Activated gamma-delta T cell treated with Interleukin-2 at 50 U/mL for 16 hours (primary cell): ENCODE data around the gene STK38L.

Experiments
- DNase-seq: peaks from one replicate; pipeline ENCODE4 v3.0.0-alpha.2; 2020

Gene STK38L

DNA sequence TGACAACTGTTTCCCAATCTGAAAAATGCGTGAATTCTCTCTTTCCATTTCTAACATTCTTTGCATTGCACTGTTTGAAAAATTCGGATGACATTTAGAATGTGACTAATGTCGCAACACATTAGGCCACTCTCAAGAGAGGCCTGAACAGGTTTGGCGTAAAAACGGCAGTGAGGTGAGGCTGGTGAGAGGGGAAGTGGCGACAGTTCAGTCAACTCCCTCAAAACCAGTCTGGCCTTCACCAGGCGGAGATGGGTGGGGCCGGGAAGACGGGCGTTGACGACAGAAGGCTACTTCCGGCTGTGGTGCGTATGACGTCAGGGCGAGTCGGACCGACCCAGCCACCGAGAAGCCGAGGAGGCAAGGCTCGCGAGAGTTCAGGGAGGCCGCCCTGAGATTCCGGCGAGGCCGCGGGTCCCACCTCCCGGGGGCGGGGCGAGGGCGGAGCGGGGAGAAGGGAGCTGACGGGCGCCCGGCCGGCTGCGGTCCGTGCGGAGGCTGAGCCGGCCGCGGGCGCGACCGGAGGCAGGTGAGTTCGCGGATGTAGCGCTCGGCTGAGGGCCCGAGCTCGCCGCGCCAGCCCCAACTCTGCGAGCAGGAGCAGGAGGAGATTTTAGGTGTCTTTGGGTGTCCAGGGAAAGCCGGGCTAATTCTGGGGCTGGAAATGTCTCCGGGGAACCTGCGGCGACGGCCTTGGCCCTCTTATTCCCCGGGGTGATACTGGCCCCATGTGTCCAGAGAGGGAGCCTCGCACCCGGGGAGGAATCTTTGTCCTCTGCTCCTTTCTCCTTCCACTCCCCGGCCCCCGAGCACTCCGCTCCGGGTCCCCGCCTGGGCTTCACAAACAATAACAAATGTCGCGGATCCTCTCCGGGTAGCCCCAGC is at the start of gene STK38L:
STK38L (plus strand) TSS at position 483 of the 885 bp plus-strand sequence. CDS start 53,435 bp downstream, outside the sequence.
- DNase-seq, result peak; percentile 96

GRCh38 chr12:27194644-27195043 is 49.4 kb upstream of the STK38L start:
- DNase-seq, result no peak

GRCh38 chr12:27198036-27198435 is 46.0 kb upstream of the STK38L start:
- no peak for DNase-seq

GRCh38 chr12:27199638-27200300 is 44.3 kb upstream of the STK38L start:
- DNase-seq, result no peak

DNA sequence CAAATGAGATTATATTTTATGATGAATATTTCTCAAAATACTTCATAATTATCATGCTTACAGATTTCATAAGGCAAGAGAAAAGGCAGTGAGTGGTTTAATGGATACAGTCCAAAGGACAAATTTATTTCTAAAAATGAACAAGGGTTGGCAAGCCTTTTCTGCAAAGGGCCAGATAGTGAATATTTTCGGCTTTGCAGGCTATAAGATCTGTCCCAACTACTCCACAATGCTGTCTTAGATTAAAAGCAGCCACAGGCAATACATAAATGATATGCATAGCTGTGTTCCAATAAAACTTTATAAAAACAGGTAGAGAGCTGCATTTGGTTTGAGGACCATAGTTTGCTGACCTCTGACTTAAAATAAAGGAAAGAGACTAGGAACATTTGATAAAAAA is 42.9 kb upstream of the STK38L start:
- no peak for DNase-seq

DNA sequence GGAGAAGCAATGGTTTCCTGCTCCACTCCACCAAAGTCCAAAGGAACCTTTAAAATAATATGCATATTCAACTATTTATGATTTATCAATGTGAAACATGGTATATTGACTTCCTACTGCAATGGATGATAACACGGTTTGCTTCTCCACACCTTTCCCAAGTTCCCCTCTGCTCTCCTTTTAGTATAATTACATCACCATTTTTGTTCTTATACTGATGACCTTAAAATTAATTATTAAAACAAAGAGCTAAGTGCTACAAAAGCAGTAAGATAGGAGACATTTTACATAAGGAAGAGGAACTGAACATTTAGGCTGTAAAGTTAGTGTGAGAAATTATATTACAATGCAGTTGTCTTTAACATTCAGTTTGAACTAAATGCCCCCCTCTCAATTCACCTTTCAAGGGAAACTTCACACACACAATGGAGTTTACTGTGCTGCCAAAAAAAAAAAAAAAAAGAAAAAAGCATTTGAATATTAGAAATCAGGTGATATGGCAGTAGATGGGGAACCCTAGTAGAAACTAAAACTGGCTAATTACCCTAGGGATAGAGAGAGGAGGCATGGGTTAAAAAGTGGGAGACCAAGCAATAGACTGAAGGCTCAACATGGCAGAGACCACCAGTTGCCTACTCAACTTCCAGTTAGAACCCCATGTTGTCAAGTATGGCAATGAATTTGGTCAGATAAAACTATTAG is 37.1 kb upstream of the STK38L start:
- no peak for DNase-seq

DNA sequence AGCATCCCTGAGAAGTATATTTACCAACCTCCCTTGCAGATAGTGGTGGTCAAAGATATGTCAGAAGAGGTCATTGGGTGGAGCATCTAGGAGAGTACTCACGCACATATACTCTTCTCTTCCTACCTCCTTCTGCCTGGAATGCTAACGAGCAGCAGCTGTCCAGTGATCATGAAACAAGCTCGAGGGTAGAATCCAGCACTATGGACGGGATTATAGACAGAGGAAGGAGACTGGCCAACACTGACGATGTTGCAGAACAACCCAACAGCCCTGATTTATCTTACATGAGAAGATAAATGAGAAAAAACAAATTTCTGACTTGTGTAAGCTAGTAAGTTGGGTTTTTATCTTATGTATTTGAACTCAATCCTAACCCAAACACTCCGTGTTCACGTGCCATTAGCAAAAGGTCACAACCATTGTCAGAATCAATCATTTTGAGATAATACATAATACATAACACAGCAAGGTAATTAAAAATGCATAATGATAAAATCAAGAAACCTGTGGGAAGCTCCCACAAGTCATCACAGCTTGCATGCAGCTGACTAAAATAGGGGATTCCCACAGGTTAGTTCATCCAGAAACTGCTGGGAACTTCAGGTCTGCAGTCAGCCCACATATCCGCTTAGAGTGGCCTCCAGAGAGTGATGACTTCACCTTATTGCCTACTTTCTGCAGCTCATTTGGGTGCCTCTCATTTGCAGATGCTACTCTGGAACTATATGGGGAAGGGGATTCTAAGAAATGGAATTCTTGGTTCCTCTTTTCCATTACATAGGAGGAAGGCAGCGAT is 36.3 kb upstream of the STK38L start:
- no peak for DNase-seq

DNA sequence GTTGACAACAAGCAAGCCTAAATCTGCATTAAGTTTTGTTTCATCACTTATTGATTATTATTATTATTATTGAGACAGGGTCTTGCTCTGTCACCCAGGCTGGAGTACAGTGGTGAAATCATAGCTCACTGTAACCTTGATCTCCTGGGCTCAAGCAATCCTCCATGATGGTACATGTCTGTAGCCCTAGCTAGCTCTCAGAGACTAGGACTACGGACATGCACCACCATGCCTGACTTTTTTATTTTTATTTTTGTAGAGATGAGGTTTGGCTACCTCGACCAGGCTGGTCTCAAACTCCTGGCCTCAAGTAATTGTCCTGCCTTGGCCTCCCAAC is 35.7 kb upstream of the STK38L start:
- DNase-seq, result no peak

GRCh38 chr12:27209257-27209910 is 34.7 kb upstream of the STK38L start:
- no peak for DNase-seq

DNA sequence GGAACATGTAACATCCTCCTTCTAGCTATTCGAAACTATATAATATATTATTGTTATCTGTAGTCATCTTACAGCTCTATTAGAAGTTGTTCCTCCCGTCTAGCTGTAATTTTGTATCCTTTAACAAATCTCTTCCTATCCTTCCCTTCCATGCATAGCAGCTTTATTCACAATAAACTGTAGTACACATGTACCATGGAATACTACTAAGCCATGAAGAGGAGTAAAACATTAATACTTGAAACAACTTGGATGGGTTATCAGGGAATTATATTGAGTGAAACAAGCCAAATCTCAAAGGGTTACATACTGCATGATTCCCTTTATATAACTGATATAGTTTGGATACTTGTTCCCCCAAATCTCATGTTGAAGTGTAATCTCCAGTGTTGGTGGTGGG is 33.9 kb upstream of the STK38L start:
- no peak for DNase-seq

DNA sequence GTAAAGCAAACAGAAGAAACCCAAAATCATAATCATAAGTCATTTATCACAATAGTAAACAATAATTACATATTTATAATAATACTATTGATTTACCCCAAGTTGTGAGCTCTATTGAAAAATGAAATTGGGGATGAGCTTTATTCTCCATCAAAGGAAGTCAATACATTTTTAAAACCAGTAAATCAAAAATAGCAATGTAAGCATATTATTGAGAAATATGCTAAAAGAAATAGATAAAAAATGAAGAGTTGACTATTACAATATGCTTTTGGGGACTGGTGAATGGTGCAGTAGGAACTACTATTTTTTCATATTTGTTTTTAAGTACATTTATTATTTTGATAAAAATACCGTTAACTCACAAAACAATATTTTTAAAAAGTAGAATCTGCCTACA is 31.2 kb upstream of the STK38L start:
- DNase-seq, result no peak

DNA sequence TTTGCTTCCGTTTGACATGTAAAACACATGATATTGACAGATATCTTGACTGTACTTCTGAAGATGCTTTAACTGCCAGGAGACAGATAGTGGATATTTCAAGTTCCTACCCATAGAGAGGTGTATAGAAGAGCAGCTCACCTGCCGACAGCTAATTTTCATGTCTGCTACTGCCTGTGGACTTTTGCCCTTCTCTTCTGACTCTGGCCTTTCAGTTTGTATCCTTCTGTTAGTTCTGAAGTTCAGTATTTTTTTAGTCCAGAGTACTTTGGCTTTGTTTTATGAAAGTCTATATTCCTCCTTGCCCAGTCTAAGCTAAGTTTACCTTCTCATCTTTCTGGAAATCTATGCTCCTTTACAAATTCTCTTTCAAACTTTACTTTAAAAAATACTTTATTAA is 30.8 kb upstream of the STK38L start:
- no peak for DNase-seq

DNA sequence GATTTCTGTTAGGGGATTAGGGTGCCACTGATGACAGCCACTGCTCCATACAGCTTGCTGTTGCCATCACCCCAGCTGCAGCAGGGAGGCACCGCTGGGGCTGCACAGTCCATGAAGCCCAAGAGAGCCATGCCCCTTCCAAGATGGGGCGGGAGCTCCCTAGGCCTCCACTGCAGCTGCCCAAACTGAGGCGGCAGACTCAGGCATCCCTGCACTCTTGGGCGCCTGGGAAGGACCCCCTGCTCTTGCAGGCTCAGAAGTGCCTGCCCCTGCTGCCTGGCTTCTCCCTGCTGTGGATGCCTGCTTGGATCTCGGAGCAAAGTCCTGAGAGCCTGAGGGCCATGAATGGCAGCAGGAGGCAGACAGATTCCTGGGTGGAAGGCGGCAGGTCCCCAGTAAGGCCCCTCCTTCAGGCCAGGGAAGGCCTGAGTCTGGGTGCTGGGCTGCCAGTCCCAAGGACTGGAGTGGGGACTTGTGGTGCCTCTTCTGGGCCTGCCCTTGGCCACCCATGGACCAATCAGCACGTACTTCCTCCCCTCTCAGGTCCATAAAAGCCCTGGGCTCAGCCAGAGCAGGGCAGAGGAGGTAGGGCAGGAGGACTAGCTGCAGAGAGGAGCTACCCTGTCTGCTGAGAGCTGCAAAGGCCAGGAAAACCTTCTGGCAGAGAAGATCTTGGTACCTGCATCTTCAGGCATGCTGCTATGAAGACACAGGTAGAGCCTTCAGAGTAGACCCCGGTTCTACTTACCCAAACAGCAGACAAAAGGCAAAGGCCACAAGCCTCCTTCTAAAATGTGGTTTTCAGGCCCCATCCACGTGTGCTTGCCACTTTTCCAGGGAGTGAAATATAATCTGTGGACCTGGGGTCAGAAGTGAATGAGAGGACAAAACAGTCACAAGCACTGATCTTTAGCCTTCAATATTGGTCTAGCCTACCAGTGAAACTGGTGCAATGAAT is 30.0 kb upstream of the STK38L start:
- no peak for DNase-seq

- DNase-seq, result no peak
These were observed 26.5 kb upstream of the STK38L start for GRCh38 chr12:27217590-27217989.

GRCh38 chr12:27219693-27220054 is 24.4 kb upstream of the STK38L start:
- DNase-seq, result no peak

DNA sequence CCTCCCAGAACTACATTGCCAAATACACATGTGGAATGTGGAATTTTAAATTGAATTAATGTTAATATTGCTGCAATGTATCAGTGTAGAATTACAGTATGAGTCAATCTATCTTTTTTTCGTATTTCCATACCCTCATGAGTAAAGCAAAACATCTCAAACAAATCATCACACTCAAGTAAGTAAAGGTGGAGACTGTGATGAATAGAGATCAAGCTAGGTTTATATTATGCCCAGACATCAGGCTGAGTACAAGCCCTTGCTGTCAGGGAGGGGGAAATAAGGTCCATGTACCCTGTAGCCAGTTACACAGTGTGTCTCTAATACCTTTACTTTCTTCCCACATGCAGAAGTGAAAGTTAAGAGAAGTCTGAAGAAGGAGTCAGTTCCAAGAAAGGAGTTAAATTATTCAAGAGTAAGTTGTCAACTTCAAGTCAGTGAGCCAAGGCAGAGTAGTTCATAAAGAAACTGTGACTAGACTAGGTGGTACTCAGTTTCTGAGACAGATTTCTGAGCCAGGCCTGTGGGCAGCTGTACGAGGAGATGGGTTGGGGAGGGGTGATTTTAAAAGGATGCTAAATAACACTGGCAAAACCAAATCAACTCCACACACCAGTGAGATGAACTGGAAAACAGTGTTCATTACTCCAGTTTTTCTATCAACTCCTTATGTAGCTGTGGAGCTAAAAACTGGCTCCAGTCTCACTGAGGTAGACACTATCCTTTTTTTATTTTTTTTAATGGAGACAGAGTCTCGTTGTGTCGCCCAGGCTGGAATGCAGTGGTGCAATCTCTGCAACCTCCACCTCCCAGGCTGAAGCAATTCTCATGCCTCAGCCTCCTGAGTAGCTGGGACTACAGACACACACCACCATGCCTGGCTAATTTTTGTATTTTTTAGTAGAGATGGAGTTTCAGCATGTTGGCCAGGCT is 23.8 kb upstream of the STK38L start:
- DNase-seq, result no peak

GRCh38 chr12:27220988-27221345 is 23.1 kb upstream of the STK38L start:
- DNase-seq, result no peak

GRCh38 chr12:27221625-27222387 is 22.3 kb upstream of the STK38L start:
- DNase-seq, result no peak

DNA sequence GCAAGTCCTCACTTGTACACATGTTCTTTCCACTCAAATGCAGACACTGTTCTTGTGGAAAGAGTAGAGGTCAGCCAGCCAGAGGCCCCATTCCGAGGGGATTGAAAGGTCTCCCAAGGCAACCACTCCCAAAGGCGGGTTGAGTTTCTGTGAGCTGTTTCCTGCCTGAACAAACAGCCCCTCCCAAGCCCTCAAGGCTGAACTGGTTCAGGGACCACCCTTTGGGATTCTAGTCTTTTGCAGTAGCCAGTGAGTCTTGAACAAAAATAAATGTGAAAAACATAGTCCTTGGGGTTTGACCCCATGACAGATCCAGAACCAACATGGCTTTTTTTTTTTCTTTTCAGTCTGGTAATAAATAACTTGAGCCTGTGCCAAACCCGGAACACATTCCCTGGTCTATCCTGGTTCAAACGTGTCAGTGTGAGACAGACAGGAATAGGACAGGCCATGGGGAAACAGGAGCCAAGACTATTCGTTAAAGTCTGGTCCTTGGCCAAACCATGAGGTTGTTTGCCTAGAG is 17.6 kb upstream of the STK38L start:
- no peak for DNase-seq
